SK-N-MC (cell line): Measurements from ENCODE around the gene XCL1.
"Not testable (repeated sequence)": the region's sequence is repeated elsewhere in the genome, so short reads cannot be mapped to it uniquely, and the experiment has no call there.

Experiments
- EZH2 ChIP-seq: fragments of 200-600 bp; sonication (generic); IDR thresholded peaks from one replicate; pipeline ENCODE4 v1.6.1; 2017; ENCODE audit warnings: antibody characterized with exemption
- POLR2AphosphoS5 ChIP-seq: IDR thresholded peaks from 2 replicates; pipeline ENCODE4 v1.6.1; 2012; ENCODE audit warnings: mild to moderate bottlenecking, low read depth, low read length, borderline replicate concordance

GRCh38 chr1:168546553-168546895 is 29.9 kb upstream of the XCL1 start:
- TF ChIP-seq EZH2, POLR2AphosphoS5: not testable (repeated sequence)
